HG02943 (cell line): ENCODE measurements around the gene ATAD2B.
"Not testable (repeated sequence)": the region's sequence is repeated elsewhere in the genome, so short reads cannot be mapped to it uniquely, and the experiment has no call there.

ENCODE experiments used
- ATAC-seq: cut with Tn5 transposase; IDR thresholded peaks from one replicate; pipeline ENCODE4 v1.9.1; 2021; ENCODE audit warnings: mild to moderate bottlenecking, low read depth, moderate library complexity; ENCODE audit not compliant: unreplicated experiment

ATAD2B gene

DNA sequence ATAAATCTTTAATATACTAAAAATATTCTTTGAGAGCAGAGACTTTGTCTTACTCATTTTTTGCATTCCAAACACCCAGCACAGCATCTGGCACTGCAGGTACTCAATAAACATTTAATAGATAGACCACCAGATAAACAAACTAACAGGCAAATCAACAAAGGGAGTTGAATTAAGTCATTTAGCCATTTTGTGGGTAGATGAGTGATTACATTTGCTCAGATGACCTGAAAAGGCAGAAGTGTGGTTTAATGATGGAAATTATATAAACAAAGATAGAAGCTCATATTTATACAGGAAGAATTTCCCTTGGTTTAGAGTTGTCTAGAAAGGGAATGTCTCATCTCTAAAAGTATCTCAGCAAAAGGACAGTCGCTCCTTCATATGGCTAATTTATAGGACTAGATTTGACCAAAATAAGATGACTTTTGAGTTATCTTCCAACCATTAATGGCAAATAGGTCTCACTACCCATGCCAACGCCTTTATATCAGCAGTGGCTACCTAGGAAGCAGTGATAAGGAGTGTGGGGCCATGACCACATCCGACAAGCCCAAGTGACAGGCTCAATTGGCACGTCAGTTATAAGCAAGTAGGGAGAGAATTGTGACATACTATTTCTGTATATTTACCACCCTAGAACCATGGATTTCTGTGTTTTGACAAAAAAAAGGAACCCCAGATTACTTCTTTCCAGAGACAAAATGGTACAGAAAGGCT, 173.5 kb downstream of the ATAD2B start:
- no peak for ATAC-seq

GRCh38 chr2:23751747-23752265, 175.1 kb downstream of the ATAD2B start:
- no peak for ATAC-seq

- ATAC-seq: no peak
These were observed 180.6 kb downstream of the ATAD2B start for GRCh38 chr2:23746141-23746863.

- no peak for ATAC-seq
These were observed 181.2 kb downstream of the ATAD2B start for GRCh38 chr2:23745726-23746105.

DNA sequence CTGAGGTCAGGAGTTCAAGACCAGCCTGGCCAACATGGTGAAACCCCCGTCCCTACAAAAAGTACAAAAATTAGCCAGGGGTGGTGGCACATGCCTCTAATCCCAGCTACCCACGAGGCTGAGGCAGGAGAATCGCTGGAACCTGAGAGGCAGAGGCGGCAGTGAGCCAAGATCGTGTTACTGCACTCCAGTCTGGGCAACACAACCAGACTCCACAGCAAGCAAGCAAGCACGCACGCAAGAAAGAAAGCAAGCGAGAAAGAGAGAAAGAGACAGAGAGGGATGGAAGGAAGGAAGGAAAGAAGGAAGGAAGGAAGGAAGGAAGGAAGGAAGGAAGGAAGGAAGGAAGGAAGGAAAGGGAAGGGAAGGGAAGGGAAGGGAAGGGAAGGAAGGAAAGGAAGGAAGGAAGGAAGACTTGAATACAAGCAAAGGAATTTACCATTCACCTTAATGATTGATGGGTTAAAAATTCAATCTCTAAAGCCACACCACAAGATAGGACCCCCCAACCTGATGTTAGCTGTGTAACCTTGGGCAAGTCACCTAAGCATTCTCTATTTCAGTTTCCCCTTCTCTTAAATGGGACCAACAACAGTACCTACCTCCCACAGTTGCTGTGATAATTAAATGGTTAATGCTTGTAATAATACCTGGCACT, 181.7 kb downstream of the ATAD2B start:
- ATAC-seq: no peak

GRCh38 chr2:23736783-23737182, 190.1 kb downstream of the ATAD2B start:
- not testable (repeated sequence) for ATAC-seq

DNA sequence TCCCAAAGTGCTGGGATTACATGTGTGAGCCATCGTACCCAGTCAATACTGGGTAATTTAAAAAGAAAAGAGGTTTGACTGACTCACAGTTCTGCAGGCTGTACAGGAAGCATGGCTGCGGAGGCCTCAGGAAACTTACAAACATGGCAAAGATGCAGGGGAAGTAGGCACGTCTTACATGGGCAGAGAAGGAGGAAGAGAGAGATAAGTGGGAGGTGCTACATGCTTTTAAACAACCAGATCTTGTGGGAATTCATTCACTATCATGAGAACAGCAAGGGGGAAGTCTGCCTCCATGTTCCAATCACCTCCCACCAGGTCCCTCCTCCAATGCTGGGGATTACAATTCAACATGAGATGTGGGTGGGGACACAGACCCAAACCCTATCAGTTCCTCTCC, 192.5 kb downstream of the ATAD2B start:
- no peak for ATAC-seq

GRCh38 chr2:23723029-23723428, 203.9 kb downstream of the ATAD2B start:
- not testable (repeated sequence) for ATAC-seq

DNA sequence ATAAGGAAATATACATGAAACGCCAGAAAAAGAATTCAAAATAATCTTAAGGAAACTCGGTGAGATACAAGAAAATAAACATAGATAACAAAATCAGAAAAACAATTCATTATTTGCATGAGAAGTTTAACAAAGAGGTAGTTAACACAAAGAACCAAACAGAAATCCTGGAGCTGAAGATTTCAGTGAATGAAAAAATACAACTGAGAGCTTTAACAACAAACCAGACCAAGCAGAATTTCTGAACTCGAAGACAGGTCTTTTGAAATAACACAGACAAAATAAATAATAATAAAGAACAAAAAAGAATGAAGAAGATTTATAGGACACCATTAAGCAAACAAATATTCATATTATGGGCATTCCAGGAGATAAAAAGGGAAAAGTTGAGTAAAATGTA, 204.7 kb downstream of the ATAD2B start:
- ATAC-seq: no peak

GRCh38 chr2:23721454-23721826, 205.5 kb downstream of the ATAD2B start:
- no peak for ATAC-seq

DNA sequence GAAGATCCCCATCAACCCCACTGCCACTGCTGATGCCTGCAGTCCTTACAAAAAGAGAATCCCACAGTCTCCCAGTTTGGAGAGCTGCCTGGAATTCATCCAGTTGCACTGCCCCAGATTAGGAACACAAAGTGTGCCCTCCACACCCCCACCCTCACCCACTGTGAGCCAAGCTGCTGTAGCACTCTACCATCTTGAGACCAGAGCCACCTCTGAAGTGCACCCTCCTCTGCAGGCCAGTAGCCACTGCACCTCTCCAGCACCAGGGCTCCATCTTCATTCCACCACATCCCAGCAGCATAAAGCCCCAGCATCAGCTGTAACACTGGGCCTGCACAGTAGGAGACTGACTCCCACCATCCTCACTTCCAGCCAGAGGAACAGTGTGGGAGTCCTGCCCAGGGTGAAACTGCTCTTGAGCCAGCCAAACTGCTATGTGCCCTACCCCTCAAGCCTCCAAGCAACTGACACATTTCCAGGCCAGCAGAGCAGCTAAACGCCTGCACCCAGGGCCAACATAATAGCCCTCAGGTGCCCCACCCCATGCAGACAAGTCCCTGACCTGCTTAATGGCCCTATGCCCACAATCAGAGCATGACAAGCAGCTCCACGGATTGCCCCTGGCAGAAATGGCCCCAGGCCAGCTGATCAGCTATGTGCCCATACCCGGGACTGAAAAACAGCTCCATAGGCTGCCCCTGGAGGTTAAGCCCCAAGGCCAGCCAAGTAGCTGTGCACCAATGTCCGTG, 206.0 kb downstream of the ATAD2B start:
- no peak for ATAC-seq

- ATAC-seq: no peak
These were observed 207.2 kb downstream of the ATAD2B start for GRCh38 chr2:23719716-23720115.

- ATAC-seq: no peak
These were observed 207.8 kb downstream of the ATAD2B start for GRCh38 chr2:23718931-23719700.

DNA sequence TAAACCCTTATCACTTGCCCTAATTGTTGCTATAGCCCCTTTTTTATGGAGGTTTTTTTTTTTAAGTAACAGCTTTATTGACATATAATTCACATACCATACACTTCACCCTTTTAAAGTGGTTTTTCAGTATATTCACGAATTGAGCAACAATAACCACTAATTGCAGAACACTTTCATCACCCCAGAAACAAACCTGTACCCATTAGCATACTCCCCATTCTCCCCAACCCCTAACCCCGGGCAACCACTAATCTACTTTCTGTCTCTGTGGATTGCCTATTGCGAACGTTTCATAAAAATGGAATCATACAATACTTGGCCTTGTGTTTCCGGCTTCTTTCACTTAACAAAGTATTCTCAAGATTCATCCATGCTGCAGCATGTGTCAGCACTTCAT, 213.6 kb downstream of the ATAD2B start:
- no peak for ATAC-seq

DNA sequence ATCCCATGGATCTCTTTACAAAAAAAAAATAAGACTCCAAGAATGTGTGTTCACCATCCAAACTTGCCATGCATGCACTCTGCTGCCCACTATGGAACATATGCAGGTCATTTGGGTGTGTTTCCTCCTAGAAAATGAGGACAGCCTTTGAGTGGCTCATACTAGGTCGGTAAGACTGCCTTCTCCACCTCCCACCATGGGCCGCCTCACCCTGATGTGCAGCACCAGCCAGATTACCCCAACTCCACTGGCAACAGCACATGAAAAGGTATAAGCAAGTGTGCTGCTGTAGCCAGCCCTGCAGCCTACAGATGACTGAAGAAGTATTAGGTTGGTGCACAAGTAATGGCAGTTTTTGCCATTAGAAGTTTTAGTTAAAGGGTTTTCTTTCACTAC, 214.2 kb downstream of the ATAD2B start:
- ATAC-seq: no peak

GRCh38 chr2:23711979-23712755, 214.8 kb downstream of the ATAD2B start:
- ATAC-seq: no peak

GRCh38 chr2:23709311-23709710, 217.6 kb downstream of the ATAD2B start:
- no peak for ATAC-seq

- ATAC-seq: no peak
These were observed 218.2 kb downstream of the ATAD2B start for GRCh38 chr2:23708771-23709170.

DNA sequence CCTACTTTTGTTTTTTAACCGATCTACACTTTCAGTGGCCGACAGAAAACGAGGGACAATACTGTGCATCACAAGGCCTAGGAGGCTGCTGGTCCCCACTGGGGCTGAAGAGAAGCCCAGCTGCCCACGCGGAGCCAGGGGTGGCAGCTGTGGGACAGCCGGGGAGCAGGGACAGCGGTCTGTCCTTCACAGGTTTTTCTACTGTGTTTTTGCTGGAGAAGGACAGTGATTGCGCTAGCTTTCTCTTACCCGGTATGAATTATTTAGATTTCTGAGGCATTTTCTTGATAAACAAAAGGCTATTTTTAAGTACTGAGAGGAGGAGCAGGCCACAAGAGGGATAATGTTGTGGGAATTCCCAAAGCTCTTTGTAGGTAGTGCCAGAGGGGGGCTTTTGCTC, 219.8 kb downstream of the ATAD2B start:
- ATAC-seq: no peak
